GM13976 (cell line): Measurements from ENCODE around the gene MANEAL.

ENCODE experiments used
- DNase-seq: peaks from one replicate; pipeline ENCODE4 v3.0.0; 2012; ENCODE audit warnings: low spot score
- in situ Hi-C: fragments of 300-500 bp; cut with MboI; formaldehyde crosslinking; loops from one replicate; pipeline ENCODE4 v1.12.0; 2022; ENCODE audit warnings: low sequenced_read_pairs, mixed read lengths, inconsistent platforms; ENCODE audit not compliant: unreplicated experiment
- TF ChIP-seq, protein P1 (sequence below): IDR thresholded peaks from 2 replicates; pipeline ENCODE4 v1.5.1; 2012; ENCODE audit warnings: borderline replicate concordance, mild to moderate bottlenecking; ENCODE audit not compliant: insufficient read depth; ENCODE audit errors: extremely low read depth, missing control alignments, control extremely low read depth

MANEAL gene

GRCh38 chr1:37814252-37814651, 20.6 kb downstream of the MANEAL start:
- TF ChIP-seq, protein P1, sequence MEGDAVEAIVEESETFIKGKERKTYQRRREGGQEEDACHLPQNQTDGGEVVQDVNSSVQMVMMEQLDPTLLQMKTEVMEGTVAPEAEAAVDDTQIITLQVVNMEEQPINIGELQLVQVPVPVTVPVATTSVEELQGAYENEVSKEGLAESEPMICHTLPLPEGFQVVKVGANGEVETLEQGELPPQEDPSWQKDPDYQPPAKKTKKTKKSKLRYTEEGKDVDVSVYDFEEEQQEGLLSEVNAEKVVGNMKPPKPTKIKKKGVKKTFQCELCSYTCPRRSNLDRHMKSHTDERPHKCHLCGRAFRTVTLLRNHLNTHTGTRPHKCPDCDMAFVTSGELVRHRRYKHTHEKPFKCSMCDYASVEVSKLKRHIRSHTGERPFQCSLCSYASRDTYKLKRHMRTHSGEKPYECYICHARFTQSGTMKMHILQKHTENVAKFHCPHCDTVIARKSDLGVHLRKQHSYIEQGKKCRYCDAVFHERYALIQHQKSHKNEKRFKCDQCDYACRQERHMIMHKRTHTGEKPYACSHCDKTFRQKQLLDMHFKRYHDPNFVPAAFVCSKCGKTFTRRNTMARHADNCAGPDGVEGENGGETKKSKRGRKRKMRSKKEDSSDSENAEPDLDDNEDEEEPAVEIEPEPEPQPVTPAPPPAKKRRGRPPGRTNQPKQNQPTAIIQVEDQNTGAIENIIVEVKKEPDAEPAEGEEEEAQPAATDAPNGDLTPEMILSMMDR = no peak
- DNase-seq = no peak
- in situ Hi-C loops = no loop called here

DNA sequence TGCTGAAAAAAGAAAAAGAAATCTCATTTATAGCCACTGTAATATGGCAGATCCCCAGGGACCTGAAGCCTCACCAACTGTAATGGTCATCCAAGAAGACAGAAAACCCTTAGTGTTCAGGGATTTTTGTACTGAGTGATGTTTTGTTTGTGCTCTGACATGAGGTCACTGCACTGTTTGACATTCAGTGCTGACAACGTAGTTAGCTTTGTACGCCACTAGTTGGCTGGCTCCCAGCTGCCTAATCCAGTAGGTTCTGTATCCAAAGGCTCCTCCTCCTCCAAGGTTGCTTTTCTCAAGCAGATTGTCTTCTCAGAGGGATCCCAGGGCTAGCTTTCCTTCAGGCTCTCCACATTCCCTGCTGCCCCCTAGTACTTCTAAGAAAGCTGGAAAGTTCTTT, 23.8 kb downstream of the MANEAL start:
- in situ Hi-C loops = no loop called here
- TF ChIP-seq, protein P1 = no peak
- no peak for DNase-seq

- TF ChIP-seq, protein P1 = no peak
- DNase-seq = no peak
- in situ Hi-C loops = no loop called here
Observed at GRCh38 chr1:37821481-37821880, 27.8 kb downstream of the MANEAL start.

DNA sequence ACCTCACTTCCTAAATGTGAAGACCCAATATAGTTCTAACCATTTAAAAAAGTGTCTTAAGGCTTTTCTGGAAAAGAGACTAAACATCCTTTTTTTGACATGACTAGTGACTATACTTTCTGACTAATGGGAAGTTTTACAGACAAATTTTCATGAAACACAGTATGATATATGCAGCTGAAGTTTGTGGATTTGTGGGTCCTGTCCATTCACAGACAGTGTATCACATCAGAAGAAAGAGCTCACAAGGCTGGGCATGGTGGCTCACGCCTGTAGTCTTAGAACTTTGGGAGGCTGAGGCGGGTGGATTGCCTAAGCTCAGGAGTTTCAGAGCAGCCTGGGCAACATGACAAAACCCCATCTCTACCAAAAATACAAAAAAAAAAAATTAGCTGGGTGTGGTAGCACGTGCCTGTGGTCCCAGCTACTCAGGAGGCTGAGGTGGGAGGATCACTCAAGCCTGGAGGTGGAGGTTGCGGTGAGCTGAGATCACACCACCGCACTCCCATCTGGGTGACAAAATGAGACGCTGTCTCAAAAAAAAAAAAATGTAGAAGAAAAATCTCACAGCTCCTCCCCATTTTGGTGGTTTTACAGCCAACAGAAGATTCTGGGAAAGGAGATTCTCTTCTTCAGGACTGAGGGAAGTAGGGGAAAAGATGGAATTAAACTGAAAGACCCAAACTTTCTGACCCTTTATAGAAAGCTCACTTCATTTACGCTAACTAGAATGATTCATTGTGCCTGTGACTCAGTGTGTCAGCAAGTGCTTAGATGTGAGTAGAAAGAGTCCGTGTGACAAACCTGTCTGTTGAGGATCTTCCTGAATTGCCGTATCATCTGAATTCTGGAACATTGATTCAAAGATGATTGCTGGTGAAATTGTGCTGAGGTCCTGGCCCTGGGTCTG, 29.5 kb downstream of the MANEAL start:
- TF ChIP-seq, protein P1 = no peak
- in situ Hi-C loops = no loop called here
- DNase-seq = no peak

DNA sequence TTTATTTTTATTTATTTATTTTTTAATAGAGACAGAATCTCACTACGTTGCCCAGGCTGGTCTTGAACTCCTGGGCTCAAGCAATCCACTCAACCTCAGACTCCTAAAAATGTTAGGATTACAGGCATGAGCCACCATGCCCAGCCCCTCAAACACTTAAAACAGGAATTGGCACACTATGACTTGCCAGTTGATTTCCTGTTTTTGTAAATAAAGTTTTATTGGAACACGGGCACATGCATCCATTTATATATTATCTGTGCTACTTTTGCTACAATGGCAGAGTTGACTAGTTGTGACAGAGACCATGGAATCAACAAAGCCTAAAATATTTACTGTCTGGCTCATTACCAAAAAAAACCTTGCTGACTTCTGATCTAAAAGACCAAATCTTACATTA, 30.4 kb downstream of the MANEAL start:
- DNase-seq = no peak
- TF ChIP-seq, protein P1 = no peak
- in situ Hi-C loops = no loop called here

- in situ Hi-C loops = no loop called here
Observed at GRCh38 chr1:37825506-37825905, 31.9 kb downstream of the MANEAL start.

More at GRCh38 chr1:37825506-37825905, 31.9 kb downstream of the MANEAL start:
- TF ChIP-seq, protein P1 = no peak
- no peak for DNase-seq
